Parathyroid adenoma (tissue), 2 donors: Measurements from ENCODE around the gene PKD1.

Experiments
- H2AFZ ChIP-seq: fragments of 300-600 bp; sonication (generic); one replicate; pipeline ENCODE4 v1.7.0; 2017; ENCODE audit warnings: antibody characterized with exemption, mild to moderate bottlenecking
- H3K27ac ChIP-seq: fragments of 300-600 bp; sonication (generic); one replicate; pipeline ENCODE4 v1.7.0; 2017
- H3K27me3 ChIP-seq: fragments of 300-600 bp; sonication (generic); one replicate; pipeline ENCODE4 v1.7.0; 2017; ENCODE audit warnings: low read length; ENCODE audit not compliant: control insufficient read depth, insufficient read depth
- H3K36me3 ChIP-seq: fragments of 300-600 bp; sonication (generic); one replicate; pipeline ENCODE4 v1.7.0; 2017; ENCODE audit warnings: low read length; ENCODE audit not compliant: control insufficient read depth, insufficient read depth
- H3K4me1 ChIP-seq: fragments of 300-600 bp; sonication (generic); one replicate; pipeline ENCODE4 v1.7.0; 2017; ENCODE audit warnings: control low read depth
- H3K4me2 ChIP-seq: fragments of 300-600 bp; sonication (generic); one replicate; pipeline ENCODE4 v1.7.0; 2017; ENCODE audit warnings: low read length
- H3K4me3 ChIP-seq: fragments of 300-600 bp; sonication (generic); one replicate; pipeline ENCODE4 v1.7.0; 2017; ENCODE audit warnings: low read depth, low read length
- H3K79me2 ChIP-seq: fragments of 300-600 bp; sonication (generic); one replicate; pipeline ENCODE4 v1.7.0; 2017; ENCODE audit warnings: control low read depth
- H3K9ac ChIP-seq: fragments of 300-600 bp; sonication (generic); one replicate; pipeline ENCODE4 v1.7.0; 2017; ENCODE audit warnings: mild to moderate bottlenecking
- H3K9me3 ChIP-seq: fragments of 300-600 bp; sonication (generic); one replicate; pipeline ENCODE4 v1.7.0; 2017; ENCODE audit warnings: low read length; ENCODE audit not compliant: control insufficient read depth
- CTCF ChIP-seq: fragments of 300-600 bp; sonication (generic); IDR thresholded peaks from one replicate; pipeline ENCODE4 v1.7.0; 2017; ENCODE audit warnings: antibody characterized with exemption, mild to moderate bottlenecking
- donor health status: primary hyperparathyroidism.

The PKD1 gene

GRCh38 chr16:2161911-2162310, 26.2 kb upstream of the PKD1 start:
- Histone ChIP-seq H3K4me1 (no peaks in the 10 kb centered on the region), H3K4me2 (no peak overlapping the region), H3K9me3 (no peaks in the 10 kb centered on the region), H3K27ac (no peak overlapping the region), H3K36me3 (no peaks in the 10 kb centered on the region), H2AFZ (no peak overlapping the region), H3K9ac (no peak overlapping the region), H3K79me2 (peaks cover 17% of the 10 kb centered on the region), H3K4me3 (no peak overlapping the region), H3K27me3 (no peaks in the 10 kb centered on the region)
- no peak for TF ChIP-seq CTCF

GRCh38 chr16:2160915-2161551, 25.3 kb upstream of the PKD1 start:
- no peaks in the 10 kb centered on the region for H3K4me1 ChIP-seq
- peaks cover 19% of the 10 kb centered on the region for H3K79me2 ChIP-seq
- TF ChIP-seq CTCF = no peak
- no peaks in the 10 kb centered on the region for H3K27me3 ChIP-seq
- peak overlapping the region; percentile 19 for H3K27ac ChIP-seq
- H3K9ac ChIP-seq = no peak overlapping the region
- H3K4me2 ChIP-seq = no peak overlapping the region
- no peak overlapping the region for H3K4me3 ChIP-seq
- H3K36me3 ChIP-seq = no peaks in the 10 kb centered on the region
- no peak overlapping the region for H2AFZ ChIP-seq
- no peaks in the 10 kb centered on the region for H3K9me3 ChIP-seq

GRCh38 chr16:2159175-2159838, 23.6 kb upstream of the PKD1 start:
- H3K9ac ChIP-seq = no peak overlapping the region
- H3K9me3 ChIP-seq = no peaks in the 10 kb centered on the region
- H3K79me2 ChIP-seq = peaks cover 22% of the 10 kb centered on the region
- H3K4me2 ChIP-seq = no peak overlapping the region
- H3K36me3 ChIP-seq = no peaks in the 10 kb centered on the region
- no peak for TF ChIP-seq CTCF
- peak overlapping the region; percentile 12 for H3K27ac ChIP-seq
- no peaks in the 10 kb centered on the region for H3K4me1 ChIP-seq
- no peaks in the 10 kb centered on the region for H3K27me3 ChIP-seq
- no peak overlapping the region for H3K4me3 ChIP-seq
- no peak overlapping the region for H2AFZ ChIP-seq

- no peak overlapping the region for H2AFZ ChIP-seq
- no peak overlapping the region for H3K4me3 ChIP-seq
- TF ChIP-seq CTCF = no peak
- H3K36me3 ChIP-seq = no peaks in the 10 kb centered on the region
- H3K27me3 ChIP-seq = no peaks in the 10 kb centered on the region
- no peak overlapping the region for H3K4me2 ChIP-seq
- H3K9me3 ChIP-seq = no peaks in the 10 kb centered on the region
- no peak overlapping the region for H3K9ac ChIP-seq
- H3K4me1 ChIP-seq = peaks cover 6% of the 10 kb centered on the region
- no peak overlapping the region for H3K27ac ChIP-seq
- peaks cover 27% of the 10 kb centered on the region for H3K79me2 ChIP-seq
Observed at GRCh38 chr16:2158262-2158638, 22.6 kb upstream of the PKD1 start.
